SKM-1 (cell line): ENCODE measurements around the gene DCTD.

Source experiments
- DNase-seq: peaks from one replicate; lab custom pipeline; 2025; ENCODE audit not compliant: unreplicated experiment; lab: John Stamatoyannopoulos, UW

DCTD gene

DNA sequence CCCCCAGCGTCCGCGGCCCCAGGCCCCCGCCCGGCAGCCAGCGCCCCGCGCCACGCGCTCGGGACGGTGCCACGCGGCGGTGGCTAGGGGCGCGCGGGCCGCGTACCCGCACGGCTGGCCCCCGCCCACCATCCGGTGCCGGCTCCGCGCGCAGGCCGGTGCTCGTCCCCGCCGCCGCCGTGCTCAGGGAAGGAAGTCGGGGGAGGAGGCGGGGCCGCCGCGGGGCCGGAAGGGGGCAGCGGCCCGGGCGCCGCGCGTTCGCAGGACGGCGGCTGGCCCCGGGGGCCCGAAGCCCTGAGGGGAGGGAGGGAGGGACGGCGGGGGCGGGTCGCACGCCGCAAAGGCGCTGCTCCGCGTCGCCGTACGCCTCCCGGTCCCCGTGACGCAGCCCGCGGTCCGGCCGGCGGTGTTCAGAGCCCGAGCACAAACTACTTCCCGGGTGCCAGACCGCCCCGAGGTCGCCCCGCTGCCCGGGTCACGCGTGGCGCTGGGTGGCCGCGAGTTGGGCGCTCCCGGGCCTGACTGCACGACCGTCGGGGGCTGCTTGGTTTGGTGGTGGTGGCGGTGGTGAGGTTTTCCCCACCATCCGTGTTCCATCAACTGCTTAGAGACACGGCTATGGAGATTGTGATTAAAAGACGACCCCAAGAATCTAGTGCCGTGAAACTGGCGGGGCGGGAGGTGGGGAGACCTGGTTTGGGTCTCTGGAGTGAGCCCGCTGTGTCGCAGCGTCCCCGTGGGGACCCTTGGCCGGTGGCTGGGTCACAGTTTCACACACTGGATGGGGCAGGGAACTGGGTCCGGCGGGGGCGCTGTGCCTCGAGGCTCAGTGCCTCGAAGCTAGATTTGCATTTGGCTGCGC is at the start of gene DCTD:
TSS of gene DCTD (minus strand) at position 205 of the 862 bp plus-strand sequence. CDS start 1,818 bp downstream, outside the sequence.
- DNase-seq = peak; percentile 29

DNA sequence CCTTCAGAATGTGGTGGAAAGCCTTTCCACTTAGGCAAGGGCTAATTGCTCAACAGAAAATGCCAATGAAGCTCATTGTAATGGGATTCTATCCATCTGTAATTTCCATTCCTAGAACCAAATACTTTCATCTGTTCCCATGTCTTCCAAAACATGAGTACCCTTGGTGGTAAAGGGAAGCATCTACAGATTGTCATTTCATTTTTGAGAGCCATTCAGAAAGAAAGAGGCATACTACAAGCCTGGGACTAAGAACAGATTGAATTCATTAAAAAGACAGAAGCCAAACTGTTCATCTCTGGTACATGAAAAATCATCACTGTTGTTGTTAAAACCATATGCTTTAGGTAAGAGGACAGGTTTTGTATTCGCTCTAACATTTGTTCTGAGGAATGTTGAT is 43.6 kb upstream of the DCTD start:
- DNase-seq = no peak

DNA sequence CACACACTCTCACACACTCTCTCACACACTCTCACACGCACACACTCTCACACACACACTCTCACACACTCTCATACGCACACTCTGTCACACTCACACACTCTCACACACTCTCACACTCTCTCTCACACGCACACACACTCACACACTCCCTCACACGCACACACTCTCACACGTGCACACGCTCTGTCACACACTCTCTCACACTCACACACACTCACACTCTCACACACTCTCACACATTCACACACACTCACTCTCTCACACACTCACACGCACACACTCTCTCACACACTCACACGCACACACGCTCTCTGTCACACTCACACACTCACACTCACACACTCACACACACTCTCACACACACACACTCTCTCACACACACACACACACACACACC is 43.0 kb upstream of the DCTD start:
- DNase-seq = no peak

GRCh38 chr4:182955411-182955810 is 38.2 kb upstream of the DCTD start:
- no peak for DNase-seq

- no peak for DNase-seq
Measured at GRCh38 chr4:182944484-182945213, 27.5 kb upstream of the DCTD start.

DNA sequence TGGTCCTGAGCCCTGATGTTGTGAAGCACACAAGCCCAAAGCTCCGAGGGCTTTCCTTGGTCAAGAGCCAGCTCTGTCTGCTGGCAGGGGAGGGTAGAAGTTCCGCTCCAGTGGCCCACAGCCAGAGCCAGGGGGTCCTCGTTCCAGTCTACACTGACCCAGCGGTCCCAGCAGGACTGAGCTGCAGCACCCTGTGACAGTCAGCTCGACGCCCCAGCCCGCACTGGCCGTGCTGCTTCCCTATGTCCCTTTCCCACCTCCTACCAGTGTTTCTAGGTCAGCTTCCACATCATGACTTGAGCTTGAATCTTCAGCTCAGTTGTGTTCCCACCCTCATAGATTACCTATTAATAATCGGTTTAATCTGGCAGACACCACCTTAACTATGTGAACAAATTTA is 22.5 kb upstream of the DCTD start:
- DNase-seq = no peak

DNA sequence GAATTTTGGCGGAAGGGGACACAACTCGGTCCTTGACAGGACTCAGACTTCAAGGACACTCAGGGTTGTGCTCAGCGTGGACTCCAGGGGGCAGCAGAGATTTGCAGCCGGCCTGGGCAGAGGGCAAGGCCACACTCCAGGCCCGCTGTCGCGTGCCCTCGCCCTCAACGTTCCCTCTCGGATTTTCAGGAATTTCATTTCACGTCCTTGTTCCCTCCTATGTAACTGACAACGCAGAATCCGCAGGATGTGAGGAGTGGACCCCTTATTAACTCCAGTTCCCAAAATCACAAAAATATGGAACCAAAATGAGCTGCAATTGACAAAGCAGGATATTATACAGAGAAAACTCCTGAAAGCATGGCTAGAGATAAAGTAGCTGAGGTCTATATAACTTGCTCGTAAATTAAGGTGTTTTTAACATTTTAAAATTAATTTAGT is 21.0 kb upstream of the DCTD start:
- DNase-seq = peak; percentile 79

DNA sequence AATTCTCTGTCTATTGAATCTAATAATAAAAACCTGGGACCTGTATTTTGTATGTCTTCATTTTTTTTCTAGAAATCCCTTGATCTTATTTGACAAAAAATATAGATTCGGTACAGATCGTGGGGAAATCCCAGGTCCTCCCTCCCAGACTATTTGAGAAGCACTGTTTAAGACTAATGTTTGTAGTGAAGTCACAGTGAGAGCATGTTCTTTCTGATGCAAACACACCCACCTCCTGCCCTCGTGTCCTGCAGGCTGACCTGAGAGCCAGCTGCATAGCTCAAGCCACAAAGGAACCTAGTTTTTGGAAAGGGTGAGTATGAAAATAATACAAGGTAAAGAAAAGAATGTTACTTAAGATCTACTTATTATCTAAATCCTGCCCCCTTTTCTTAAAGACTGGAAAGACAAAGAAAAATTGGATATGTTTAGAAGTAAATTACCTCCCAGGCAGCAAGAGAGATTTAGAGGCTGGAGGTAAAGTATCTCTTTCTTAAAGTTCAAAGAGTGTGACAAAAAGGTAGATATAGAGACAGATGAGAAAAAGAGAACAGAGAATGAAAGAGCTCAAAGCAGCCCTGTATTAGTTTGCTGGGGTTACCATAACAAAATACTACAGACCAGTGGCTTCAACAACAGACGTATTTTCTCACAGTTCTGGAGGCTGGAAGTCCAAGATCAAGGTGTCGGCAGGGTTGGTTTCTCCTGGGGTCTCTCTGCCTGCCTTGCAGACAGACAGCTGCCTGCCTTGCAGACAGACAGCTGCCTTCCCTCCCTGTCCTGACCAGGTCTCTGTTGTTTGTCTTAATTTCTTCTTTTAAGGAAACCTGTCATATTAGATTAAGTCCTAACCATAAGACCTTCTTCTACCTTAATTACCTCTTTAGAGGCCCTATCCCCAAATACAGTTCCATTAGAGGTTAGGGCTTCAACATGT is 20.4 kb upstream of the DCTD start:
- DNase-seq = no peak

DNA sequence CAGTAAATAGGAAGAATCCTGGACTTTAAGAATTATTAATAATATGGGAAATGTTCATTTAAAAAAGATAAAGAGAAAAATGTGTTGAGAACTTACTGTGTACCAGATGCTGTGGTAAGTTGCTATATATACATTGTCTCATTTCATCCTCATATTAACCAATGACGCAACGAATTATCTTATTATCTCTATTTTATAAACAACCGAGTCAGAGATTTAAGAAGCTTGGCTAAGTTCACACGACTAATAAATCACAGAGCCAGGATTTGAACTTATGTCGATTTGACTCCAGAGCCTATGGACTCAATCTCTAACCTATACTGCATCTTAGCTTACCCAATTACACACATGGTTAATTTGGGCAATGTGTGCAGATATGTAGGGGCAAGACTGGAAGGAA is 15.5 kb upstream of the DCTD start:
- no peak for DNase-seq

DNA sequence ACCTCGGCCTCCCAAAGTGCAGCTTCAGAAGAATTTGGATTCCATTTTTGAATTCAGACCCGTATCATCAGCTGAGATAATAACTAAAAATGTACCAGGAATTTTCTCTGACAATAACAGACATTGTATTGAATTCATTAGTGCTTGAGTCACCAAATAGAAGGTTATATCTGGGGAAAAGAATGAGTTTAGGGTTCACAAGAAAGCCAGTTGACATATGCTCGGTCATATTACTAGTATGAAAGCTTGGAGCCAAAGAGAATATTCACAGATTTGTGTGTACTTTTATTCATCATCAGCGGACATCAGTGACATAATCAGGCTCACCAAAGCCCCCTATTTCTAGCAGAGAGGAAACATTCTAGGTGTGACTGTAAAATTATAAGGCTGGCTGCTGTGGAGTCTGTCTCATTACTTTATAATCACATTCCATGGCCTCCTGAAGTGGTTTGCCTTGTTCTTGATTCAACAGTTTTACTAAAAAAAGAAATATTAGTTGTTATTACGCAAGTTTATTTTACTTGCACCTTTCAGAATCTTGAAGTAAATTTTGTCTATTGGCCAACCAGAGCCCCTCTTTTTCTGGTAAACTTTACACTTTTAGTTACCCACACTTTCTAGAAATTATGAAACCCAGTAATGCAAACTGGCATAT is 14.6 kb upstream of the DCTD start:
- no peak for DNase-seq

- no peak for DNase-seq
Measured at GRCh38 chr4:182930889-182931288, 13.7 kb upstream of the DCTD start.

- no peak for DNase-seq
Measured at GRCh38 chr4:182929296-182929695, 12.1 kb upstream of the DCTD start.

DNA sequence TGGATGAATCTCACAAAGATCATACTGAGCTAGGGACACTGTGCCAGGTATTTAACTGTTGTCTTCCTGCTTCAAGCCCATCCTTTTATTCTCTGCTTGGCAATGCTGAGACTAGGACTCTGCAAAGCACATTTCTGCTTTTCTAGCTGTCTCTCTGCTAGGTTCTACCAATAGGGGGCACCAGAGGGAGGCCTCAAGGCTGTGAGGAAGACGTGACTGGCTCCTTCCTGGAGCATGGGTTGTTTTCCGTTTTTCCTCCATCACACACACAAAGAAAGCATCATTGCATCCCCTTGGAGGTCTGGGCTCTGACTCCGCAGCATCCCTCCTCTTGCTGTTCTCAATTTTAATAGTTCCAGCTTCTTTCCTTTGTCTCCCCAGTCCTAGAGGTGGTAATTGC is 10.9 kb upstream of the DCTD start:
- DNase-seq = peak; percentile 33

DNA sequence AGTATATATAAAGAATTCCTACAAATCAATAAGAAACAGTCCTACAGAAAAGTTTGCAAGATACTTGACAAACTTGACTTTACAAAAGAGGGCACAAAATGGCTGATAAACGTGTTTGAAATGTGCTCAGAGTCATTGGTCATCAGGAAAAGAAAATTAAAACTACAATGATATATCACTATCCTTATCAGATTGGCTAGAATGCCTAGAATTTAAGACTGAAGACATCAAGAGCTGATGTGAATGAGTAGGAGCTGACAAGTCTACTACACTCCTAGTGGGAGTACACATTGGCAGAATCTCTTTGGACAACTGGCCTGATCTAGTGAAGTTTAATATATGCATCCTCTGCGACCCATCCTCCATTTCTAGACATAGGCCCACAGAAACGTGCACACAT is 10.3 kb upstream of the DCTD start:
- no peak for DNase-seq

DNA sequence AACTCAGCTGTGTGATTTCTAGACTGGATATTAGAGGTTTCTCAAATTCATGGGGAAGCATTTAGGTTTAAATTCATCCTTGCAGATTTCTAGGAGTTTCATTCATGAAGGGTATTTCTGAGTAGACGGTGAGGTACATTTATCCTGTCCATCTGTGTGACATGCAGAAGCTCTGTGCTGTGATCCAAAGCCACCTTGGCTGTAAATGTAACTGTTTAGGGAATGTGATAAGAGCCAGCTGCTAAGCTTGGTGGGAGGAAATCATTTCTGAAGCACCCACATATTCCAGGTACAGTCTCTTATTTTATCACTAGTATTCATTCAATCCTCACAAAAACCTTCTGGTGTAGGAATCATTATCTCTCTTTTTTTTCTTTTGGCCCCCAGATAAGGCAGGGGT is 8.7 kb upstream of the DCTD start:
- no peak for DNase-seq

GRCh38 chr4:182925298-182925757 is 8.1 kb upstream of the DCTD start:
- DNase-seq = peak; percentile 76

GRCh38 chr4:182924497-182924896 is 7.3 kb upstream of the DCTD start:
- DNase-seq = no peak

DNA sequence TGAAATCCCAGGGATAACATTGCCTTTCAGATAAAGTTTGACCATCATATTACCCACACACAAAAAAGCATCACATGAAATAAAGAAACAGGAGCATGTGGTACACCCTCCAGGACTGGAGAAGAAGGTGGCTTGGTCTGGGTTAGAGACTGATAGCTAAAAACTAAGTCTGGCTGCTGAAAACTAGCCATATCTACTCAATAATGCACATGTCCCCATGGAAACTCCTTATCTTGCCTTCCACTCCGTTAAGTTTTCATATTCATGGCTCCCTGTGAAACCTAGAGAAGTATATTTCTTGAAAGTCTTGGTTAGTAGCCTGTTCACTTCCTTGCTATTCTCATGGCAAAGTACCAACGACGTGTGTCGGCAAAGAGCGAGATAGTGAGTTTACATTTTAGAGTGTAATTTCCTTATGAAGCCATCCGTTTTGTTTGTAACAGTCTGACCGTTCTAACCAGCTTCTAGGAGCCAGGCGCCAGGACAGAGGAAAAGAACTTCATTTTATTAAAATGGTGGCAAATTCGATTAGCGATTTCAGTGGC is 6.7 kb upstream of the DCTD start:
- no peak for DNase-seq

DNA sequence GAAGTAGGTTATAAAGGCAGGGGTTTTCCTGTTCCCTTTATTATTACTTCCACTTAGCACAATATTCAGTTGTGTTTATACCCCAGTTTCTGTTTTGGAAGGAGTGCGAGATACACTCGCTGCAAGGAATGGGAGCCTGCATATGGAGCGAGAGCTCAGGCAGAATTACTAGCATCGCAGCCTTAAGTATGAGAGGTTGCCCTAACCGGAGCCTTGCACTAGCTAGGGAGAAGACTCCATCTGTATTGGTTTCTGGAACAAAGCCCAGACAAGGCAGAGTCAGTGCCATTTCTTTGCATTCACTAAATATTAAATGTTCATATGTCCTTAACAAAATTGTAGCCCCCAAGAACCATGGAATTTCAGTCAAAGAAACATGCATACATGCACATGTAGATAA is 6.2 kb upstream of the DCTD start:
- no peak for DNase-seq
